Measurements from ENCODE around the gene USP6NL.

Gene USP6NL

GRCh38 chr10:11625019-11625735 is 13.7 kb upstream of the USP6NL start:
- in situ Hi-C loops (cut with MboI; ENCODE audit: low pct_unique_long_range_greater_than_20kb, low sequenced_read_pairs) = no loop called here
- no peak for DNase-seq

GRCh38 chr10:11617233-11617632 is 5.8 kb upstream of the USP6NL start:
- in situ Hi-C loops (cut with MboI; ENCODE audit: low pct_unique_long_range_greater_than_20kb, low sequenced_read_pairs) = no loop called here
- no peak for DNase-seq

- in situ Hi-C loops (cut with MboI; ENCODE audit: low pct_unique_long_range_greater_than_20kb, low sequenced_read_pairs) = no loop called here
These were observed 4.6 kb upstream of the USP6NL start for GRCh38 chr10:11616021-11616420.

GRCh38 chr10:11615396-11615795 is 3.9 kb upstream of the USP6NL start:
- in situ Hi-C loops (cut with MboI; ENCODE audit: low pct_unique_long_range_greater_than_20kb, low sequenced_read_pairs) = no loop called here
- DNase-seq = no peak

More at GRCh38 chr10:11616021-11616420, 4.6 kb upstream of the USP6NL start:
- DNase-seq = no peak

- in situ Hi-C loops (cut with MboI; ENCODE audit: low pct_unique_long_range_greater_than_20kb, low sequenced_read_pairs) = no loop called here
- peak; percentile 73 for DNase-seq
These were observed 861 bp upstream of the USP6NL start for GRCh38 chr10:11612021-11613001.

GRCh38 chr10:11610826-11611247 is 613 bp downstream of the USP6NL start:
- in situ Hi-C loops (cut with MboI; ENCODE audit: low pct_unique_long_range_greater_than_20kb, low sequenced_read_pairs) = no loop called here
- peak; percentile 41 for DNase-seq

GRCh38 chr10:11610166-11610825 is 1.2 kb downstream of the USP6NL start:
- peak; percentile 48 for DNase-seq
- in situ Hi-C loops (cut with MboI; ENCODE audit: low pct_unique_long_range_greater_than_20kb, low sequenced_read_pairs) = no loop called here

GRCh38 chr10:11609492-11610093 is 1.9 kb downstream of the USP6NL start:
- in situ Hi-C loops (cut with MboI; ENCODE audit: low pct_unique_long_range_greater_than_20kb, low sequenced_read_pairs) = no loop called here

GRCh38 chr10:11609052-11609451 is 2.4 kb downstream of the USP6NL start:
- DNase-seq = no peak
- in situ Hi-C loops (cut with MboI; ENCODE audit: low pct_unique_long_range_greater_than_20kb, low sequenced_read_pairs) = no loop called here

More at GRCh38 chr10:11609492-11610093, 1.9 kb downstream of the USP6NL start:
- DNase-seq = no peak

GRCh38 chr10:11608159-11609013 is 3.1 kb downstream of the USP6NL start:
- in situ Hi-C loops (cut with MboI; ENCODE audit: low pct_unique_long_range_greater_than_20kb, low sequenced_read_pairs) = no loop called here
- no peak for DNase-seq

- in situ Hi-C loops (cut with MboI; ENCODE audit: low pct_unique_long_range_greater_than_20kb, low sequenced_read_pairs) = no loop called here
These were observed 5.5 kb downstream of the USP6NL start for GRCh38 chr10:11605807-11606408.

GRCh38 chr10:11604865-11605650 is 6.4 kb downstream of the USP6NL start:
- no peak for DNase-seq
- in situ Hi-C loops (cut with MboI; ENCODE audit: low pct_unique_long_range_greater_than_20kb, low sequenced_read_pairs) = no loop called here

More at GRCh38 chr10:11605807-11606408, 5.5 kb downstream of the USP6NL start:
- no peak for DNase-seq

- in situ Hi-C loops (cut with MboI; ENCODE audit: low pct_unique_long_range_greater_than_20kb, low sequenced_read_pairs) = no loop called here
These were observed 7.7 kb downstream of the USP6NL start for GRCh38 chr10:11603741-11604140.

GRCh38 chr10:11602919-11603523 is 8.4 kb downstream of the USP6NL start:
- in situ Hi-C loops (cut with MboI; ENCODE audit: low pct_unique_long_range_greater_than_20kb, low sequenced_read_pairs) = no loop called here
- DNase-seq = no peak

More at GRCh38 chr10:11603741-11604140, 7.7 kb downstream of the USP6NL start:
- no peak for DNase-seq

- in situ Hi-C loops (cut with MboI; ENCODE audit: low pct_unique_long_range_greater_than_20kb, low sequenced_read_pairs) = no loop called here
- DNase-seq = no peak
These were observed 9.1 kb downstream of the USP6NL start for GRCh38 chr10:11602358-11602757.

- in situ Hi-C loops (cut with MboI; ENCODE audit: low pct_unique_long_range_greater_than_20kb, low sequenced_read_pairs) = no loop called here
These were observed 9.8 kb downstream of the USP6NL start for GRCh38 chr10:11601670-11602069.

GRCh38 chr10:11600280-11600679 is 11.2 kb downstream of the USP6NL start:
- in situ Hi-C loops (cut with MboI; ENCODE audit: low pct_unique_long_range_greater_than_20kb, low sequenced_read_pairs) = no loop called here
- DNase-seq = no peak

More at GRCh38 chr10:11601670-11602069, 9.8 kb downstream of the USP6NL start:
- DNase-seq = no peak

Data from KBM-7 (cell line).